Parathyroid adenoma (tissue), 2 donors: ENCODE data around the gene PTPN14.

ENCODE experiments used
- H2AFZ ChIP-seq: fragments of 300-600 bp; sonication (generic); one replicate; pipeline ENCODE4 v1.7.0; 2017; ENCODE audit warnings: antibody characterized with exemption, mild to moderate bottlenecking
- H3K27ac ChIP-seq: fragments of 300-600 bp; sonication (generic); one replicate; pipeline ENCODE4 v1.7.0; 2017
- H3K27me3 ChIP-seq: fragments of 300-600 bp; sonication (generic); one replicate; pipeline ENCODE4 v1.7.0; 2017; ENCODE audit warnings: low read length; ENCODE audit not compliant: control insufficient read depth, insufficient read depth
- H3K36me3 ChIP-seq: fragments of 300-600 bp; sonication (generic); one replicate; pipeline ENCODE4 v1.7.0; 2017; ENCODE audit warnings: low read length; ENCODE audit not compliant: control insufficient read depth, insufficient read depth
- H3K4me1 ChIP-seq: fragments of 300-600 bp; sonication (generic); one replicate; pipeline ENCODE4 v1.7.0; 2017; ENCODE audit warnings: control low read depth
- H3K4me2 ChIP-seq: fragments of 300-600 bp; sonication (generic); one replicate; pipeline ENCODE4 v1.7.0; 2017; ENCODE audit warnings: low read length
- H3K4me3 ChIP-seq: fragments of 300-600 bp; sonication (generic); one replicate; pipeline ENCODE4 v1.7.0; 2017; ENCODE audit warnings: low read depth, low read length
- H3K79me2 ChIP-seq: fragments of 300-600 bp; sonication (generic); one replicate; pipeline ENCODE4 v1.7.0; 2017; ENCODE audit warnings: control low read depth
- H3K9ac ChIP-seq: fragments of 300-600 bp; sonication (generic); one replicate; pipeline ENCODE4 v1.7.0; 2017; ENCODE audit warnings: mild to moderate bottlenecking
- H3K9me3 ChIP-seq: fragments of 300-600 bp; sonication (generic); one replicate; pipeline ENCODE4 v1.7.0; 2017; ENCODE audit warnings: low read length; ENCODE audit not compliant: control insufficient read depth
- TF ChIP-seq, protein P1 (sequence below): fragments of 300-600 bp; sonication (generic); IDR thresholded peaks from one replicate; pipeline ENCODE4 v1.7.0; 2017; ENCODE audit warnings: antibody characterized with exemption, mild to moderate bottlenecking
- donor health status: primary hyperparathyroidism.

The PTPN14 gene

DNA sequence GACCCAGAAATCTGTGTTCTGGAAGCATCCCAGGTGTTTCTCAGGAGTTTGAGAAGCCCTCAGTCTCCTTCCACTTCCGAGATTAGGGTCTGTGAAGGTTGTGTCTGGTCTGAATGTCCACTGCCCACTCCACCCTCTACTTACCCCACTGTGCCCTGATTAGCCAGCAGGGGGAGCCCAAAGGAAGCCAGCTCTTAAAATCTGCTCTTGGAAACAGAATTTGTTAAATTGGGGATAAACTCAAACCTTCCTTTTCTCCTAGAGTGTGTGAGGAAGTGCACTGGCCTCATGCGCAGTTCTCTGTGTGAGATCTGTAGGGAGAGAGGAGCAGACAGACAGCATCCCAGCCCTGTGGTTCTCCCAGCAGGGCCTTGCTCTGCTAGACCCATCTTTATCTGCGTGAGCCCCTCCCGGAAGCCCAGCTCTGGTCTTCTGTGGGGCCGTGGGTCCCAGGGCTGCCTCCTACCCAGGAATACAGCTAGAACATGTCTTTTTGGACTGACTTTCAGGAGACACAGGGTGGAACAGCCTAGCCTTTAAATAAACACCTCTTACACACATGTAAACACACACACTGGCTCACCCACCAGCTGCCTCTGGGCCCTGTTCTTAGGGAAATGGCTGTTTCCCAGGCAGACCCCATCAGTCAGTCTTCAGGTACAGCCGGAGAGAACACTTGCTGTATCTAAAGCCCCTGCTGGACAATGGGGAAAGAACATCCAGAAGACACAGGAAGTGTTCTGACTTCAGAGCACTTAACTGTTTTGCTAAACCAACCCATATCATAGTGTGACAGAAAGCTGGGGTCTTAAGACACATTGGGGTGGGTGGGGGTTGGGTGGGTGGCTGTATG is 218.2 kb downstream of the PTPN14 start:
- Histone ChIP-seq H3K36me3 (no peaks in the 10 kb centered on the region), H3K9me3 (no peaks in the 10 kb centered on the region), H3K4me1 (no peaks in the 10 kb centered on the region), H3K79me2 (no peaks in the 10 kb centered on the region), H2AFZ (no peak overlapping the region), H3K4me3 (no peak overlapping the region), H3K27me3 (no peaks in the 10 kb centered on the region), H3K27ac (no peak overlapping the region), H3K9ac (no peak overlapping the region), H3K4me2 (no peak overlapping the region)
- TF ChIP-seq, protein P1, sequence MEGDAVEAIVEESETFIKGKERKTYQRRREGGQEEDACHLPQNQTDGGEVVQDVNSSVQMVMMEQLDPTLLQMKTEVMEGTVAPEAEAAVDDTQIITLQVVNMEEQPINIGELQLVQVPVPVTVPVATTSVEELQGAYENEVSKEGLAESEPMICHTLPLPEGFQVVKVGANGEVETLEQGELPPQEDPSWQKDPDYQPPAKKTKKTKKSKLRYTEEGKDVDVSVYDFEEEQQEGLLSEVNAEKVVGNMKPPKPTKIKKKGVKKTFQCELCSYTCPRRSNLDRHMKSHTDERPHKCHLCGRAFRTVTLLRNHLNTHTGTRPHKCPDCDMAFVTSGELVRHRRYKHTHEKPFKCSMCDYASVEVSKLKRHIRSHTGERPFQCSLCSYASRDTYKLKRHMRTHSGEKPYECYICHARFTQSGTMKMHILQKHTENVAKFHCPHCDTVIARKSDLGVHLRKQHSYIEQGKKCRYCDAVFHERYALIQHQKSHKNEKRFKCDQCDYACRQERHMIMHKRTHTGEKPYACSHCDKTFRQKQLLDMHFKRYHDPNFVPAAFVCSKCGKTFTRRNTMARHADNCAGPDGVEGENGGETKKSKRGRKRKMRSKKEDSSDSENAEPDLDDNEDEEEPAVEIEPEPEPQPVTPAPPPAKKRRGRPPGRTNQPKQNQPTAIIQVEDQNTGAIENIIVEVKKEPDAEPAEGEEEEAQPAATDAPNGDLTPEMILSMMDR: peak; percentile 58

DNA sequence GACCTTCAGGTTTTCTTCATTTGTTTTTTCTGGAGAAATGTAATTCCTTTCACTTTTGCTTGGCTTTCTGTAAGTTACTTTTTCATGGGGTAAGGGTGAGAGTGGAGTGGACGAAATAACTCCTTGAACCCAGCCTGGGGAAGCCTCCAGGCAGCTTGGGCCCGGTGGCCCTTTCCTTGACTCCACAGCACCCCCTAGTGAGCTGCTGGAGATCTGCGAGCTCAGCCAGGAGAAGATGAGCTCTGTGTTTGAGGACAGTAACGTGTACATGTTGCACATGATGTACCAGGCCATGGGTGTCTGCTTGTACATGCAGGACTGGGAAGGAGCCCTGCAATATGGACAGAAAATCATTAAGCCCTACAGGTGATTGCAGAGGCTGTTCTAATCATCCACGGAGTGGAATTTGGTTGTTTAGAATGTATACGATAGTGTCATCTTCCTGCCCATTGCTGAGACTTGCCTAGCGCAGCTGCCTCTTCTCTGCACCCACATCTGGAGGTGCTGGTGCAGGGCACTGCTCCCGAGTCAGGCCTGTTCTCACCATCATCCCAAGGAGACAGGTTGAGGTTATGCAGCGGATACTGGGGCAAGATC is 219.5 kb downstream of the PTPN14 start:
- TF ChIP-seq, protein P1: peak; percentile 49
- Histone ChIP-seq H2AFZ (no peak overlapping the region), H3K4me3 (no peak overlapping the region), H3K9ac (no peak overlapping the region), H3K4me1 (no peaks in the 10 kb centered on the region), H3K27ac (no peak overlapping the region), H3K36me3 (no peaks in the 10 kb centered on the region), H3K79me2 (no peaks in the 10 kb centered on the region), H3K4me2 (no peak overlapping the region), H3K27me3 (no peaks in the 10 kb centered on the region), H3K9me3 (no peaks in the 10 kb centered on the region)

DNA sequence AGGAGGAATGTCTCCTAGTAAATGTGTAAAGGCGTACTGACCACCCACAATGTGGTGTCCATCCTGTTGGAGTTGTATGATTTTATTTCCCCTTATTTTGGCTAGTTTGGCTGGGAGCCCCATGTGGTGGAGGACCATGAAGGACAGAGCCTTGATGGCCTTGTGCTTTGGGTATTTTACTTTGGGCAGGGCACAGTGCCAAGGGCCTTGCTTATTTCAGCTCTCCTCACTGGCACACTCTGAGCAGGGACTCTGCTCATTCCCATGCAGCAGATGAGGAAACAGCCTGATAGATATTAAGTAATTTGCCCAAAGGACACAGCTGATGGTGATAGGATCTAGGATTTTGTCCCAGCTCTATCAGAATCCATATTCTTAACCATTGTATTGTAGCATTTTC is 220.2 kb downstream of the PTPN14 start:
- no peak overlapping the region for H3K4me2 ChIP-seq
- no peak overlapping the region for H3K4me3 ChIP-seq
- H3K27me3 ChIP-seq: no peaks in the 10 kb centered on the region
- H3K9ac ChIP-seq: no peak overlapping the region
- H3K27ac ChIP-seq: no peak overlapping the region
- TF ChIP-seq, protein P1: no peak
- no peaks in the 10 kb centered on the region for H3K4me1 ChIP-seq
- H3K9me3 ChIP-seq: no peaks in the 10 kb centered on the region
- no peaks in the 10 kb centered on the region for H3K79me2 ChIP-seq
- no peaks in the 10 kb centered on the region for H3K36me3 ChIP-seq
- no peak overlapping the region for H2AFZ ChIP-seq

DNA sequence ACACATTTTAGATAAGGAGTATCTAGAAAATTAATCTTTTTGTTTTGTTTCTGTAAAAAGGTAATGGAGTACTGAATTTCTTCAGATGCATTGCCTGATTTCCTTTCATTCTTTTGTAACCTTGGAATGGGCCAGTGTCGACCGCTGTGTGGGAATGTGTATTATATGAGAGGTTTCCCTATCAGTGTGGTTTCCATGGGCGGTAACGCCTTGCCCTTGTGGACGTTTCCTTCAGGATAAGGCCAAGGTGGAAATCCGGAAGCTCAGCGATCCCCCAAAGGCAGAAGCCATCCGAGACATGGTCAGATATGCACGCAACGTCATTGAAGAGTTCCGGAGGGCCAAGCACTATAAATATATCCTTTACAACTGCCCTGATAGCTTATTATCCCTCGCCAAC is 220.7 kb downstream of the PTPN14 start:
- no peak overlapping the region for H3K27ac ChIP-seq
- no peak overlapping the region for H2AFZ ChIP-seq
- H3K36me3 ChIP-seq: no peaks in the 10 kb centered on the region
- H3K79me2 ChIP-seq: no peaks in the 10 kb centered on the region
- no peaks in the 10 kb centered on the region for H3K27me3 ChIP-seq
- H3K4me1 ChIP-seq: no peaks in the 10 kb centered on the region
- TF ChIP-seq, protein P1: no peak
- H3K4me3 ChIP-seq: no peak overlapping the region
- no peaks in the 10 kb centered on the region for H3K9me3 ChIP-seq
- H3K9ac ChIP-seq: no peak overlapping the region
- no peak overlapping the region for H3K4me2 ChIP-seq
